G401 (cell line): ENCODE measurements around the gene HRAS. TPM values are rescaled to one million over a fixed set of nuclear protein-coding genes. Genes with fewer than 3 reads are reported as not detected.
"Not testable (repeated sequence)": the region's sequence is repeated elsewhere in the genome, so short reads cannot be mapped to it uniquely, and the experiment has no call there.

Source experiments
- DNase-seq: peaks from one replicate; pipeline ENCODE4 v3.0.0-alpha.2; 2015; ENCODE audit warnings: low spot score
- in situ Hi-C: cut with HindIII; loops from 2 replicates; pipeline ENCODE4 v1.10.0; 2016; ENCODE audit warnings: low sequenced_read_pairs, mixed read lengths
- total RNA-seq: library from RNA; depleted of rRNA; stranded (reverse); fragments of >200 nt; shearing (Covaris generic); gene quantifications from 2 replicates; pipeline ENCODE4 v1.2.3, GENCODE V29; 2014; rRNA removed

HRAS gene
- total RNA-seq = 51.7 and 60.1 TPM in 2 replicates

- in situ Hi-C loops = no loop called here
- DNase-seq = peak; percentile 94
Measured at GRCh38 chr11:535519-536454, at the start of gene HRAS. HRAS (minus strand) TSS chr11:535576.

- in situ Hi-C loops = no loop called here
- no peak for DNase-seq
Measured at GRCh38 chr11:584287-584686, 48.9 kb upstream of the HRAS start.

GRCh38 chr11:581752-582151, 46.4 kb upstream of the HRAS start:
- in situ Hi-C loops = no loop called here
- DNase-seq = peak; percentile 63

GRCh38 chr11:581342-581741, 46.0 kb upstream of the HRAS start:
- DNase-seq = peak; percentile 55
- in situ Hi-C loops = no loop called here

- DNase-seq = no peak
- in situ Hi-C loops = no loop called here
Measured at GRCh38 chr11:579830-580601, 44.6 kb upstream of the HRAS start.

GRCh38 chr11:578276-579035, 43.1 kb upstream of the HRAS start:
- in situ Hi-C loops = no loop called here

GRCh38 chr11:577611-577894, 42.2 kb upstream of the HRAS start:
- DNase-seq = no peak
- in situ Hi-C loops = no loop called here

More at GRCh38 chr11:578276-579035, 43.1 kb upstream of the HRAS start:
- DNase-seq = no peak

GRCh38 chr11:576811-577610, 41.6 kb upstream of the HRAS start:
- in situ Hi-C loops = no loop called here
- DNase-seq = no peak

GRCh38 chr11:575996-576768, 40.8 kb upstream of the HRAS start, which contains the start of gene PHRF1:
PHRF1 (plus strand) TSS chr11:576470; CDS start chr11:581513, 5,043 bp downstream.
- in situ Hi-C loops = no loop called here
- peak; percentile 94 for DNase-seq

GRCh38 chr11:575313-575995, 40.1 kb upstream of the HRAS start:
- DNase-seq = no peak
- in situ Hi-C loops = no loop called here

GRCh38 chr11:574632-575312, 39.4 kb upstream of the HRAS start:
- in situ Hi-C loops = no loop called here
- DNase-seq = peak; percentile 51

- in situ Hi-C loops = not testable (repeated sequence)
- peak; percentile 18 for DNase-seq
Measured at GRCh38 chr11:574031-574570, 38.7 kb upstream of the HRAS start.

- in situ Hi-C loops = no loop called here
- DNase-seq = no peak
Measured at GRCh38 chr11:573146-573759, 37.9 kb upstream of the HRAS start.

GRCh38 chr11:571802-572185, 36.4 kb upstream of the HRAS start:
- in situ Hi-C loops = no loop called here
- no peak for DNase-seq

GRCh38 chr11:569158-569885, 33.9 kb upstream of the HRAS start:
- in situ Hi-C loops = no loop called here
- no peak for DNase-seq
